C4-2B (cell line): Measurements from ENCODE around the gene SCTR.

Experiments
- H3K27ac ChIP-seq: fragments of 450-650 bp; 2 replicates; pipeline ENCODE4 v1.5.1; 2017
- CTCF ChIP-seq: fragments of 450-650 bp; conservative IDR thresholded peaks from 2 replicates; pipeline ENCODE4 v1.5.1; 2017; ENCODE audit warnings: mild to moderate bottlenecking
- ZFX ChIP-seq: fragments of 450-650 bp; IDR thresholded peaks from 2 replicates; pipeline ENCODE4 v1.6.1; 2017

SCTR gene

GRCh38 chr2:119431155-119431975 is 92.9 kb downstream of the SCTR start, which contains the start of gene TMEM37:
TMEM37 (plus strand) TSS chr2:119431854; CDS start chr2:119431904, 50 bp downstream.
- TF ChIP-seq ZFX (no peak), CTCF (no peak)
- peak within 1 kb of the TSS; percentile 54 for H3K27ac ChIP-seq

- H3K27ac ChIP-seq: peak overlapping the region; percentile 32
- no peak for TF ChIP-seq ZFX
- TF ChIP-seq CTCF: no peak
Measured at GRCh38 chr2:119430023-119430498, 94.2 kb downstream of the SCTR start.

- TF ChIP-seq ZFX (no peak), CTCF (no peak)
- H3K27ac ChIP-seq: peak overlapping the region; percentile 32
Measured at GRCh38 chr2:119429225-119429981, 94.9 kb downstream of the SCTR start.

- TF ChIP-seq CTCF: no peak
- TF ChIP-seq ZFX: no peak
- H3K27ac ChIP-seq: no peak overlapping the region
Measured at GRCh38 chr2:119428488-119429224, 95.6 kb downstream of the SCTR start.

- H3K27ac ChIP-seq: no peak overlapping the region
- TF ChIP-seq CTCF (no peak), ZFX (no peak)
Measured at GRCh38 chr2:119427756-119428155, 96.5 kb downstream of the SCTR start.

- H3K27ac ChIP-seq: no peak overlapping the region
- TF ChIP-seq CTCF (no peak), ZFX (no peak)
Measured at GRCh38 chr2:119426801-119427395, 97.4 kb downstream of the SCTR start.
